NCI-H1092 (cell line): Measurements from ENCODE around the gene UTS2R.
A peak's percentile ranks its signal among the peaks of the same experiment; 100 is the strongest.
"Not testable (repeated sequence)": the region's sequence is repeated elsewhere in the genome, so short reads cannot be mapped to it uniquely, and the experiment has no call there.

Source experiments
- DNase-seq: peaks from one replicate; lab custom pipeline; 2025; lab: John Stamatoyannopoulos, UW

UTS2R gene

DNA sequence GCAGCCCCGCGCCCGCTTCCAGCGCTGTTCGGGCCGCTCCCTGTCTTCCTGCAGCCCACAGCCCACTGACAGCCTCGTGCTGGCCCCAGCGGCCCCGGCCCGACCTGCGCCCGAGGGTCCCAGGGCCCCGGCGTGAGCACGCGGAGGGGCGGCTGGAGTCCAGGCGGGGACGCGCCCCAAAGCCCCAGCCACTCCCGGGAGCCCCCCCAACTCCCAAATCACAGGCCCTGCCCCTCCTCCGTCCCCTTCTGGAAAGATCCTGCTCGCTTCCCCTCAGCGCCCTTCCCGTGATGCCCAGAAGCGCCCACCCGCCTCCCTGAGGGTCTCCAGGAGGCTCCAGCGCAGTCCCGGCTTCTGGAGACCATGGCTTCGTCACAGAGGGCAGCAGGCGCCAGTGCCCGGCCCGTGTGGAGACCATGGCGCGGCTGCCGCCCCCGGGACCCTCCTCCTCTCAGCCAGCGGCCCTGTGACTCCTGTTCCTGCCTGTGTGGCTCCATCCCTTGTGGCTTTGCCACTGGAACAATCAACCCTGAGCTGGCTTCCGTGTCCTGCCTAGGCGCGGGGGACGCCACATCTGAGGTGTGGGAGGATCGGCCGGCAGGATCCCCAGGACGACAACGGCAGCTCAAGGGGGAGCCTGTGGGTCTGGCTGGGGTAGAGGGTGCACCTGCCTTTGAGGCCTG is 3.9 kb downstream of the UTS2R start:
- DNase-seq = no peak

GRCh38 chr17:82376042-82376730 is 4.6 kb downstream of the UTS2R start:
- no peak for DNase-seq

GRCh38 chr17:82377294-82377693 is 5.7 kb downstream of the UTS2R start:
- DNase-seq = not testable (repeated sequence)

- no peak for DNase-seq
Measured at GRCh38 chr17:82377924-82378740, 6.6 kb downstream of the UTS2R start.

- DNase-seq = no peak
Measured at GRCh38 chr17:82378741-82379021, 7.1 kb downstream of the UTS2R start.

- DNase-seq = no peak
Measured at GRCh38 chr17:82380860-82381702, 9.5 kb downstream of the UTS2R start.

- DNase-seq = not testable (repeated sequence)
Measured at GRCh38 chr17:82381703-82382009, 10.1 kb downstream of the UTS2R start.

GRCh38 chr17:82382220-82382932 is 10.8 kb downstream of the UTS2R start:
- not testable (repeated sequence) for DNase-seq

DNA sequence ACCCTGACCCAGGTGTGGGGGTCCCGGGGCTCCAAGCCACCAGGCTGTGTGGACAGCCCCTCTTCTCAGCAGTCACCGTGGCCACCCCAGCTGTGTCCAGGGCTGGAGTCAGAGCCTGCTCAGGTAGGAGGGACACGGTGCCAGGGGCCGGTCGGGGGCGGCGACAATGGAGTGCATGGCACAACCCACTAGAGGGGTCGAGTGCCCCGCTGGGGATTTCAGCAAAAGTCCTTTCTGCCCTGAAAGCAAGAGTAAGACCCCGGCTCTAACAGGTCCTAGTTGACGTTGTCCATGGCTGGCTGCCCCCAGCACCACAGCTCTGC is 11.3 kb downstream of the UTS2R start:
- DNase-seq = no peak

GRCh38 chr17:82383411-82383810 is 11.8 kb downstream of the UTS2R start:
- no peak for DNase-seq

GRCh38 chr17:82384051-82384729 is 12.6 kb downstream of the UTS2R start:
- DNase-seq = no peak

GRCh38 chr17:82384730-82385481 is 13.3 kb downstream of the UTS2R start:
- DNase-seq = peak; percentile 46

DNA sequence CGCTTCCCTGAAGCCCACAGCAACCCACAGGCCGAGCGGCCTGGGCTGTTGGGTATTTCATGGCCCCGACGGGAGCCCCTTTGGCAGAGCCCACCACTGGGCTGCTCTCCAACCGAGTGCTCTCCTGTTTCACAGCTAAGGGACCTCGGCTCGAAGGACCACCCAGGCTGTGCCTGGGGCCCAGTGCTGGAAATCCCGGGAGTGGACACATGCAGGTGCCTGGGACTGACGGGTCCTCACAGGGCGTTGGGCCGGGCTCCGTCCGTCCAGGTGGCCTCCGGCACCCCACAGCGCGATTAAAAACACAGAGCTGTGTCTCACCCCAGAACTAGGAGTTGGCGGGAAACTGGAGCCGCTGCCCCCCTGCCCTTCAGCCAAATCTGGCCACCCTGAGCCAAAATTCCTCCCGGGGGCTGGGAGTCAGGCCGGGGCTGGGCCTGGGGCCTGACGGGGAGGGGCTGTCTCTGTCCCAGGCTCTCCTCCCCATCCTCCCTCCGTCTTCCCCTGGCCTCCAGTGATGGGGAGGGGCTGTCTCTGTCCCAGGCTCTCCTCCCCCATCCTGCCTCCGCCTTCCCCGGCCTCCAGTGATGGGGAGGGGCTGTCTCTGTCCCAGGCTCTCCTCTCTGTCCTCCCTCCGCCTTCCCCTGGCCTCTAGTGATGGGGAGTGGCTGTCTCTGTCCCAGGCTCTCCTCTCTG is 14.1 kb downstream of the UTS2R start:
- DNase-seq = no peak

DNA sequence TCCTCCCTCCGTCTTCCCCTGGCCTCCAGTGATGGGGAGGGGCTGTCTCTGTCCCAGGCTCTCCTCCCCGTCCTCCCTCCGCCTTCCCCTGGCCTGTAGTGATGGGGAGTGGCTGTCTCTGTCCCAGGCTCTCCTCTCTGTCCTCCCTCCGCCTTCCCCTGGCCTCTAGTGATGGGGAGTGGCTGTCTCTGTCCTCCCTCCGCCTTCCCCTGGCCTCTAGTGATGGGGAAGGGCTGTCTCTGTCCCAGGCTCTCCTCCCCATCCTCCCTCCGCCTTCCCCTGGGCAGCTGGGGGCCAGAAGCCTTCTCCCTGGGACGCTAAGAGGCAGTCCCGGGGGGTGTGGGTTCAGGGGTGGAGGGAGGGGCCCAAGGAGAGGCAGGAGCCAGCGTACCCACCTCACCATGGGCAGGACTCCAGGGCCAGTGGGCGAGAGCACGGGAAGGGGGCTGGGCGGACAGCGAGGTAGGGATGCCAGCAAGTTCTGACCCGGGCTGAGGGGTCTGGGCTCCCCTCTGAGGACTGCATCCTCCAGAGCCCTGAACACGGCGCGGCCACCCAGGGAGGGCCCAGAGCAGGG is 14.8 kb downstream of the UTS2R start:
- no peak for DNase-seq

DNA sequence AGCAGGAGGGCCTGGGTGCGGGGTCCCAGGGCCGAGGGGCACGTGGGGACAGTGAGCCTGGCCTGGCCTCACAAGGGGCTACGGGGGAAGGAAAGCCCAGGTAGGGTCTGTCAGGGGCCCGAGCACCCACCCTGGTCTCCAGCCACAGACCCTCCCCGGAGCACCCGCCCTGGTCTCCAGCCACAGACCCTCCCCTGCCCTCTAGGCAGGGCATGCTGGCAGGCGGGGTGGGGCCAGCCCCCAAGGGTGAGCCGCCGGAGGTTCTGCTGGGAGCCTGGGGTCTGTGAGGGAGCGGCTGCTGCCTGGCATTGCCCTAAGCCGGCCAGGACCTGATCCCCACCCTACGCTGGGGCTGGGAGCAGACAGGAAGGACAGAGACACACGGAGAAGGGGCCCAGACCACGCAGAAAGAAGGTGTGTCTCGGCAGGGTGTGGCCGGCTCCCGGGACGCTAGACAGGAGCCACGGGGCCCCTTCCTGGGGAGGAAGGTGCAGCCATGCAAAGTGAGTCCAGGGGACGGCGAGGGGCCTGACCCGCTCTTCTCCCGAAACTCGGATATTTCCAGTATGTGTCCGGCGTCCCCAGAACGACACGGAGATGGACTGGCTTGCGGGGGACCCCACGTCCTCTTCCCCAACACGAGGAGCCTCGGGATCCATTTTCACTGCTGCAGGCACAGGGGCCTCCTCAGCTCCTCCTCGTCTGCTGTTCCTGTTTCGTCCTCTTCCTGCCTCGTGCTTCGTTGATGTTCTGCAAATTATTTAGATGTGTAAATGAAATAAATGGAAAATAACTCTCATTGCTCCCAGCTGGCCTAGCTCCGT is 15.5 kb downstream of the UTS2R start:
- no peak for DNase-seq

DNA sequence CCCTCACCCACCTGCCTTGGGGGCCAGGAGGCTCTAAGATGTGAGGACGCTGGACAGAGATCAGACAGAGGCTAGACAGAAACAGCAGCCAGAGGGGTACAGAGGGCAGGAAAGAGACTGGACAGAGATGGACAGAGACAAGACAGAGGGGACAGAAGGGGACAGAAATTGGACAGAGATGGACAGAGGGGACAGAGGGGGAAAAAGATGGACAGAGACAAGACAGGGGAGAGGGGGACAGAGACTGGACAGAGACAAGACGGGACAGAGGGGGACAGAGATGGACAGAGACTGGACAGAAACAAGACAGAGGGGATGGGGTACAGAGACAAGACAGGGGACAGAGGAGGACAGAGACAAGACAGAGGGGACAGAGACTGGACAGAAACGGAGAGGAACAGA is 16.1 kb downstream of the UTS2R start:
- DNase-seq = no peak

DNA sequence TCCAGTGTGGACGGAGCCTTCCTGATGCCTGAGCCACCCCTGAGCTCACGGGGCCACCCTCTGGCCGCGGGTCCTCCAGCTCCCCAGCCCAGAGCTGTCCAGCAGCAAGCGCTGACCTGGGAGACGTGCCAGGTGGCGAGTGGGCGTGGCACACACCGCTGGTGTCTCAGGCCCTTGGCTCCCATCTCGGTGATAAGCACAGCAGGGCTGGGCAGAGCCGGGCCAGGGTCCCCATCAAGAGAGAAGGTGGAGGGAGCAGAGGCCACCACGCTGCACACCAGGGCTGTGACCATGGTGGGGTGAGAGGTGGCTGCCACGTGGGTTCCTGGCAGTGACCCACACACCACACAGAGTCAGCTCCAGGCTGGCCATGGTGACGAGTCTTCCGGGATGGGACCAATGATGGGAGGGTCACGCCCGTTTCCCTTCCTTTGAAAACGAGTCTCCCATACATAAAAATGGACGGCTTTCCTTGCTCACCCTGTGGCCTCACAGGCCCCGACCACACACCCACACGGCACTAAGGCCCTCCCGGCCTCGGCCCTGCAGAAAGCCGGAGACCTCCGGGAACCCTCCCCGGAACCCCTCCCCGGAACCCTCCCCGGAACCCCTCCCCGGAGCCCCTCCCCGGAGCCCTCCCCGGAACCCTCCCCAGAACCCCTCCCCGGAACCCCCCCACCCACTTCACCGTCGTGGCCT is 16.8 kb downstream of the UTS2R start:
- DNase-seq = no peak

GRCh38 chr17:82388922-82389283 is 17.3 kb downstream of the UTS2R start:
- no peak for DNase-seq
